ENCODE measurements around the gene GABPB1. TPM values are rescaled to one million over a fixed set of nuclear protein-coding genes. Genes with fewer than 3 reads are reported as not detected.

The GABPB1 gene
- total and polyA plus RNA-seq, 2 of the 13 experiments (the other 11 are each of a cell fraction or from before 2014, with no cell fraction given) = 17.5 to 39.5 TPM

DNA sequence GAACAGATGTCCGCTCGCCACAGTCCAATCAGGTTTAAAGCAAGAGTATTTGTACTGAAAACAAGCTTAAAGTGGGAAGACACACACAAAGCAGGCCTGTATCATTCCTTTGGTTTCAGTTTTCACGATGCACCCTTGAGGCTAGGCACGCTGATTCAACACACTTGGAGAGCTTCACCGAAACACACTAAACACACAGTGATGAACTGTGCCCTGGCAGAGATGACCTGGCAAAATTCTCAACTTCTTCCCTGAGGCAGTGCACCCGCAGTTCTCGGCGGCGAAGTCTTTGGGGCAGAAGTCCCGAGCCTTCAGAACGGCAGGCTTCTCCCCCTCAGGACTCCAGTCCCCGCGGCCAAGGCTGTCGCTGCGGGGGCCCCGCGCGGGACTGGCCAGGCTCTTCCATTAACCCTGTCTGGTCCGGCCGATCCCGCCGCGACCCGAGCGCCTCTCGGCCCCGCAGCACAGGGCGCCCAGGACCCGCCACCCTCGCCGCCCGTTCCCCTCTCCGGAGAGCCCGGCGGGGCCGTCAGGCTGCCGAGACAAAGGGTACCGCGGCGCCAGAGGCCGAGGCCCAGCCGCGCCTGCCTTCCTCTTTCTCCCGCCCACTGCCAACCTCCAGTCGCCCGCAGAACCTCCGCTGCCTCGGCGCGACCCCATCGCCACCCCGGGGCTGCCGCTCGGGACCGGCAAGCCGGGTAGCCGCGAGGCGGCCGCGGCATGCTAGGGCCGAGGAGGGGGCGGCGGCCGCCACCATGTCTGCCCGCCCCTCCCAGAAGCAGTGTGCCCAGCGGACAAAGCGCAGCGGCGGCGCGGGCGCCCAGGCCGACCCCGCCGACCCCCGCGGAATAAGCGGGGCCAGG, 792 bp downstream of the GABPB1 start (continued):
- TF ChIP-seq, protein P1, sequence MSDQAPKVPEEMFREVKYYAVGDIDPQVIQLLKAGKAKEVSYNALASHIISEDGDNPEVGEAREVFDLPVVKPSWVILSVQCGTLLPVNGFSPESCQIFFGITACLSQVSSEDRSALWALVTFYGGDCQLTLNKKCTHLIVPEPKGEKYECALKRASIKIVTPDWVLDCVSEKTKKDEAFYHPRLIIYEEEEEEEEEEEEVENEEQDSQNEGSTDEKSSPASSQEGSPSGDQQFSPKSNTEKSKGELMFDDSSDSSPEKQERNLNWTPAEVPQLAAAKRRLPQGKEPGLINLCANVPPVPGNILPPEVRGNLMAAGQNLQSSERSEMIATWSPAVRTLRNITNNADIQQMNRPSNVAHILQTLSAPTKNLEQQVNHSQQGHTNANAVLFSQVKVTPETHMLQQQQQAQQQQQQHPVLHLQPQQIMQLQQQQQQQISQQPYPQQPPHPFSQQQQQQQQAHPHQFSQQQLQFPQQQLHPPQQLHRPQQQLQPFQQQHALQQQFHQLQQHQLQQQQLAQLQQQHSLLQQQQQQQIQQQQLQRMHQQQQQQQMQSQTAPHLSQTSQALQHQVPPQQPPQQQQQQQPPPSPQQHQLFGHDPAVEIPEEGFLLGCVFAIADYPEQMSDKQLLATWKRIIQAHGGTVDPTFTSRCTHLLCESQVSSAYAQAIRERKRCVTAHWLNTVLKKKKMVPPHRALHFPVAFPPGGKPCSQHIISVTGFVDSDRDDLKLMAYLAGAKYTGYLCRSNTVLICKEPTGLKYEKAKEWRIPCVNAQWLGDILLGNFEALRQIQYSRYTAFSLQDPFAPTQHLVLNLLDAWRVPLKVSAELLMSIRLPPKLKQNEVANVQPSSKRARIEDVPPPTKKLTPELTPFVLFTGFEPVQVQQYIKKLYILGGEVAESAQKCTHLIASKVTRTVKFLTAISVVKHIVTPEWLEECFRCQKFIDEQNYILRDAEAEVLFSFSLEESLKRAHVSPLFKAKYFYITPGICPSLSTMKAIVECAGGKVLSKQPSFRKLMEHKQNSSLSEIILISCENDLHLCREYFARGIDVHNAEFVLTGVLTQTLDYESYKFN (CRISPR knock-in tag; conservative IDR thresholded peaks at IDR 0.05) = 0 out of 2 replicates have a peak, but pooled peaks have one; percentile 14
- 0 out of 2 replicates have a peak, but pooled peaks have one; percentile 32 for TF ChIP-seq ELF3 (CRISPR knock-in tag; IDR thresholded peaks at IDR 0.05)
- no peak for TF ChIP-seq REXO4 (CRISPR knock-in tag; IDR thresholded peaks at IDR 0.05; ENCODE audit: borderline replicate concordance)
- TF ChIP-seq SAP130 (CRISPR knock-in tag; IDR thresholded peaks at IDR 0.05; ENCODE audit: low read depth) = peak; percentile 70
- TF ChIP-seq ZMYM3 (CRISPR knock-in tag; IDR thresholded peaks at IDR 0.05) = no peak
- TF ChIP-seq ZNF143 (CRISPR knock-in tag; IDR thresholded peaks at IDR 0.05) = no peak
- TF ChIP-seq, protein P2, sequence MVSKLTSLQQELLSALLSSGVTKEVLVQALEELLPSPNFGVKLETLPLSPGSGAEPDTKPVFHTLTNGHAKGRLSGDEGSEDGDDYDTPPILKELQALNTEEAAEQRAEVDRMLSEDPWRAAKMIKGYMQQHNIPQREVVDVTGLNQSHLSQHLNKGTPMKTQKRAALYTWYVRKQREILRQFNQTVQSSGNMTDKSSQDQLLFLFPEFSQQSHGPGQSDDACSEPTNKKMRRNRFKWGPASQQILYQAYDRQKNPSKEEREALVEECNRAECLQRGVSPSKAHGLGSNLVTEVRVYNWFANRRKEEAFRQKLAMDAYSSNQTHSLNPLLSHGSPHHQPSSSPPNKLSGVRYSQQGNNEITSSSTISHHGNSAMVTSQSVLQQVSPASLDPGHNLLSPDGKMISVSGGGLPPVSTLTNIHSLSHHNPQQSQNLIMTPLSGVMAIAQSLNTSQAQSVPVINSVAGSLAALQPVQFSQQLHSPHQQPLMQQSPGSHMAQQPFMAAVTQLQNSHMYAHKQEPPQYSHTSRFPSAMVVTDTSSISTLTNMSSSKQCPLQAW (CRISPR knock-in tag; IDR thresholded peaks at IDR 0.05) = no peak
- TF ChIP-seq, protein P3, sequence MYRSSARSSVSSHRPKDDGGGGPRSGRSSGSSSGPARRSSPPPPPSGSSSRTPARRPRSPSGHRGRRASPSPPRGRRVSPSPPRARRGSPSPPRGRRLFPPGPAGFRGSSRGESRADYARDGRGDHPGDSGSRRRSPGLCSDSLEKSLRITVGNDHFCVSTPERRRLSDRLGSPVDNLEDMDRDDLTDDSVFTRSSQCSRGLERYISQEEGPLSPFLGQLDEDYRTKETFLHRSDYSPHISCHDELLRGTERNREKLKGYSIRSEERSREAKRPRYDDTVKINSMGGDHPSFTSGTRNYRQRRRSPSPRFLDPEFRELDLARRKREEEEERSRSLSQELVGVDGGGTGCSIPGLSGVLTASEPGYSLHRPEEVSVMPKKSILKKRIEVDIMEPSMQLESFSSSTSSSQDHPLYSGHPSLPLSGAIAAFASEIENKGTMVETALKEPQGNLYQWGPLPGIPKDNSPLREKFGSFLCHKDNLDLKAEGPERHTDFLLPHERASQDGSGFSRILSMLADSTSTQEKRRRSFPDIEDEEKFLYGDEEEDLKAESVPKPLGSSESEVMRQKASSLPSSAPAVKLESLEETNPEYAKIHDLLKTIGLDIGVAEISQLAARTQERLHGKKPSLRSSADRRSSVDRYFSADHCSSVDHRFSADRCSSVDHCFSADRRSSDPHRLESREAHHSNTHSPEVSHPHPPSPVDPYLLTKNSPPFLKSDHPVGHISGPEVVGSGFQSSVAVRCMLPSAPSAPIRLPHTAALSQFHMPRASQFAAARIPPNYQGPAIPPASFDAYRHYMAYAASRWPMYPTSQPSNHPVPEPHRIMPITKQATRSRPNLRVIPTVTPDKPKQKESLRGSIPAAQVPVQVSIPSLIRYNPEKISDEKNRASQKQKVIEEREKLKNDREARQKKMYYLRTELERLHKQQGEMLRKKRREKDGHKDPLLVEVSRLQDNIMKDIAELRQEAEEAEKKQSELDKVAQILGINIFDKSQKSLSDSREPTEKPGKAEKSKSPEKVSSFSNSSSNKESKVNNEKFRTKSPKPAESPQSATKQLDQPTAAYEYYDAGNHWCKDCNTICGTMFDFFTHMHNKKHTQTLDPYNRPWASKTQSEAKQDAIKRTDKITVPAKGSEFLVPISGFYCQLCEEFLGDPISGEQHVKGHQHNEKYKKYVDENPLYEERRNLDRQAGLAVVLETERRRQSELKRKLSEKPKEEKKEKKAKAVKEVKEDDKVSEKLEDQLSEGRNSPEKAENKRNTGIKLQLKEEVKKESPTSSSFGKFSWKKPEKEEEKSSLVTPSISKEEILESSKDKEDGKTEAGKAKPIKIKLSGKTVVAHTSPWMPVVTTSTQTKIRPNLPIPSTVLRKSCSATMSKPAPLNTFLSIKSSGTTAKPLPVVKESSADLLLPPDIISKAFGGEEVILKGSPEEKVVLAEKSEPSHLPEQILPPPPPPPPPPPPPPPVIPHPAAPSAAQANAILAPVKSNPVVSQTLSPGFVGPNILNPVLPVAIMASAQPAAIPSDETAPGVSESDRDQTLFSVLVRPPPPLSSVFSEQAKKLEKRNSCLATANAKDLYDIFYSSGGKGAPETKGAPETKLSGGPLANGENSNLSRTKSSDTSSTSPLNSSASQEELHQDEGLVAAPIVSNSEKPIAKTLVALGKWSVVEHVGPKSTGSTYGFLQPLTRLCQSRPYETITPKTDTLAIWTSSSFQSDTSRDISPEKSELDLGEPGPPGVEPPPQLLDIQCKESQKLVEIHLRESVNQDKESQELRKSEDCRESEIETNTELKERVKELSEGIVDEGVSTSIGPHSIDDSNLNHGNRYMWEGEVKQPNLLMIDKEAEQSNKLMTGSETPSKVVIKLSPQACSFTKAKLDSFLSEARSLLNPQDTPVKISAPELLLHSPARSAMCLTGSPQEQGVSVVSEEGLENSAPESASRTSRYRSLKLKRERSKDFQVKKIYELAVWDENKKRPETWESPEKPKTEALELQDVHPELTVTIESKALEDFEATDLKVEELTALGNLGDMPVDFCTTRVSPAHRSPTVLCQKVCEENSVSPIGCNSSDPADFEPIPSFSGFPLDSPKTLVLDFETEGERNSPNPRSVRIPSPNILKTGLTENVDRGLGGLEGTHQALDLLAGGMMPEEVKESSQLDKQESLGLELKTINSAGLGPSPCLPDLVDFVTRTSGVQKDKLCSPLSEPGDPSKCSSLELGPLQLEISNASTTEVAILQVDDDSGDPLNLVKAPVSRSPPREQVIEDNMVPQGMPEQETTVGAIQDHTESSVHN (CRISPR knock-in tag; IDR thresholded peaks at IDR 0.05) = no peak
- TF ChIP-seq, protein P4, sequence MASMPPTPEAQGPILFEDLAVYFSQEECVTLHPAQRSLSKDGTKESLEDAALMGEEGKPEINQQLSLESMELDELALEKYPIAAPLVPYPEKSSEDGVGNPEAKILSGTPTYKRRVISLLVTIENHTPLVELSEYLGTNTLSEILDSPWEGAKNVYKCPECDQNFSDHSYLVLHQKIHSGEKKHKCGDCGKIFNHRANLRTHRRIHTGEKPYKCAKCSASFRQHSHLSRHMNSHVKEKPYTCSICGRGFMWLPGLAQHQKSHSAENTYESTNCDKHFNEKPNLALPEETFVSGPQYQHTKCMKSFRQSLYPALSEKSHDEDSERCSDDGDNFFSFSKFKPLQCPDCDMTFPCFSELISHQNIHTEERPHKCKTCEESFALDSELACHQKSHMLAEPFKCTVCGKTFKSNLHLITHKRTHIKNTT (CRISPR knock-in tag; IDR thresholded peaks at IDR 0.05) = no peak
- no peak for TF ChIP-seq MED13 (CRISPR knock-in tag; IDR thresholded peaks at IDR 0.05)
- TF ChIP-seq CHD2 (IDR thresholded peaks at IDR 0.05; ENCODE audit: low read depth, low read length) = no peak
- TF ChIP-seq, protein P5, sequence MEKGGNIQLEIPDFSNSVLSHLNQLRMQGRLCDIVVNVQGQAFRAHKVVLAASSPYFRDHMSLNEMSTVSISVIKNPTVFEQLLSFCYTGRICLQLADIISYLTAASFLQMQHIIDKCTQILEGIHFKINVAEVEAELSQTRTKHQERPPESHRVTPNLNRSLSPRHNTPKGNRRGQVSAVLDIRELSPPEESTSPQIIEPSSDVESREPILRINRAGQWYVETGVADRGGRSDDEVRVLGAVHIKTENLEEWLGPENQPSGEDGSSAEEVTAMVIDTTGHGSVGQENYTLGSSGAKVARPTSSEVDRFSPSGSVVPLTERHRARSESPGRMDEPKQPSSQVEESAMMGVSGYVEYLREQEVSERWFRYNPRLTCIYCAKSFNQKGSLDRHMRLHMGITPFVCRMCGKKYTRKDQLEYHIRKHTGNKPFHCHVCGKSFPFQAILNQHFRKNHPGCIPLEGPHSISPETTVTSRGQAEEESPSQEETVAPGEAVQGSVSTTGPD (CRISPR knock-in tag; IDR thresholded peaks at IDR 0.05) = no peak

Data from HepG2 (cell line).